Lower lobe of right lung (tissue), 2 donors: Measurements from ENCODE around the gene HPS4. TPM values are rescaled to one million over a fixed set of nuclear protein-coding genes. Genes with fewer than 3 reads are reported as not detected.

ENCODE experiments used
- ATAC-seq, 2 donors: fragments of 200-7000 bp; cut with Tn5 transposase; one replicate each; pipeline ENCODE4 v1.9.1; 2020 to 2022; ENCODE audit warnings: mild to moderate bottlenecking in 2 of 2, moderate library complexity in 2 of 2
- DNase-seq: peaks from one replicate; pipeline ENCODE4 v3.0.0-alpha.2; 2020
- H3K27ac ChIP-seq: fragments of 200-600 bp; one replicate; pipeline ENCODE4 v1.8.0; 2022
- H3K27me3 ChIP-seq: fragments of 200-600 bp; one replicate; pipeline ENCODE4 v1.8.0; 2022; ENCODE audit warnings: low read depth
- H3K36me3 ChIP-seq: fragments of 200-600 bp; one replicate; pipeline ENCODE4 v1.8.0; 2022; ENCODE audit warnings: mild to moderate bottlenecking
- H3K4me1 ChIP-seq: fragments of 200-600 bp; one replicate; pipeline ENCODE4 v1.8.0; 2022
- H3K4me3 ChIP-seq: fragments of 200-600 bp; one replicate; pipeline ENCODE4 v1.8.0; 2022; ENCODE audit warnings: mild to moderate bottlenecking
- H3K9me3 ChIP-seq: fragments of 200-600 bp; one replicate; pipeline ENCODE4 v1.8.0; 2022
- intact Hi-C: fragments of 100-400 bp; cut with DNase I; formaldehyde crosslinking; loops from one replicate; pipeline ENCODE4 v1.11.0; 2022
- total RNA-seq: library from RNA; stranded (reverse); fragmentation: NEBNext Ultra II Directional; extraction: Animal tissue kit (Norgen Biotek cat#: 25700); gene quantifications from one replicate; pipeline ENCODE4 v1.2.1, GENCODE V29; 2021
- TF ChIP-seq, protein P1 (sequence below): fragments of 200-600 bp; IDR thresholded peaks from one replicate; pipeline ENCODE4 v1.8.0; 2022; ENCODE audit warnings: antibody characterized with exemption, mild to moderate bottlenecking
- donor health status: DM: no; HTN: yes; CAD: no; lungs with severe emphysema.

The HPS4 gene
- total RNA-seq, 1 donor from 2014 or later, result 39.8 TPM

DNA sequence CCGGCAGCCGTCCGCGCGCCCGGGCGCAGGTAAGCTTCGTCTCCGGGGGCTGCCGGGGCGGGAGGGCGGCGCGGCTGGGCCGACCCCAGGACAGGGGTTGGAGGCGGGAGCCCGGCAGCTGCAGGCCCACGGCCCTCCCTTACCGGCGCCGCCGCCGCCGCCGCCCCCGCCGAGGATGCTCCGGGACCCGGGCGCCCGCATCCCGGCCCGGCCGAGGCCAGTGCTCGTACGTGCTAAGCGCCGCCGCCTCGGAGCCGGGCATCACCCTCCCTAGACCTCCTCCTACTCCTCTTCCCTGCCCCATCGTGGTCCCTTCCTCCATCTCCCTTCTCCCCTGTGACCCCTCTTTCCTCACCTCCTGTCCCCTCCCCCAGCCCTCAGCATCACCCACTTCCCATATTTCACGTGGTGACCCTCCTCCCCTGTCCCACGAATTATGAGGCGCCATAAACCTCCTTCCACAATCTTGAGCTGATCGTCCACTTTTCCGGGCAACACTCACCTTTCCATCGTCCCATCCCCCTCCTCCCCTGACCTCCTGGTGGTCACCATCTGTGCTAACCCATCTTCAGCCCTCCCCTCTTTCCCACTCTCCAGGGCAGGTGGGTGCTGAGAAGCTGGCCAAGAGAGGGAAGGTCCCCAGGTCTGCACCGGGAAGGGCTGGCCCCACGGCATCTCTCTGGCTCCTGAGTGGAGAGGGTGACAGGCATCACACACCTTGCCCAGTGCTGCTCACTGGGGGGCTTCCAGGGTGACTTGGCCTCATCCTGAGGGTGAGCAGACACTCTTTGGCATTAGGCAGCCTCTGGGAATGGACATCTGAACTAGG, 53.9 kb downstream of the HPS4 start:
- Histone ChIP-seq H3K36me3 (no peaks in the 10 kb centered on the region), H3K4me3 (peak overlapping the region; percentile 47), H3K27ac (no peak overlapping the region), H3K27me3 (no peaks in the 10 kb centered on the region), H3K4me1 (peaks cover 3% of the 10 kb centered on the region), H3K9me3 (no peaks in the 10 kb centered on the region)
- no peak for DNase-seq
- ATAC-seq, result peak in 1 of 2 donors; percentile 9
- intact Hi-C loops, result no loop called here
- TF ChIP-seq, protein P1, sequence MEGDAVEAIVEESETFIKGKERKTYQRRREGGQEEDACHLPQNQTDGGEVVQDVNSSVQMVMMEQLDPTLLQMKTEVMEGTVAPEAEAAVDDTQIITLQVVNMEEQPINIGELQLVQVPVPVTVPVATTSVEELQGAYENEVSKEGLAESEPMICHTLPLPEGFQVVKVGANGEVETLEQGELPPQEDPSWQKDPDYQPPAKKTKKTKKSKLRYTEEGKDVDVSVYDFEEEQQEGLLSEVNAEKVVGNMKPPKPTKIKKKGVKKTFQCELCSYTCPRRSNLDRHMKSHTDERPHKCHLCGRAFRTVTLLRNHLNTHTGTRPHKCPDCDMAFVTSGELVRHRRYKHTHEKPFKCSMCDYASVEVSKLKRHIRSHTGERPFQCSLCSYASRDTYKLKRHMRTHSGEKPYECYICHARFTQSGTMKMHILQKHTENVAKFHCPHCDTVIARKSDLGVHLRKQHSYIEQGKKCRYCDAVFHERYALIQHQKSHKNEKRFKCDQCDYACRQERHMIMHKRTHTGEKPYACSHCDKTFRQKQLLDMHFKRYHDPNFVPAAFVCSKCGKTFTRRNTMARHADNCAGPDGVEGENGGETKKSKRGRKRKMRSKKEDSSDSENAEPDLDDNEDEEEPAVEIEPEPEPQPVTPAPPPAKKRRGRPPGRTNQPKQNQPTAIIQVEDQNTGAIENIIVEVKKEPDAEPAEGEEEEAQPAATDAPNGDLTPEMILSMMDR, result no peak

DNA sequence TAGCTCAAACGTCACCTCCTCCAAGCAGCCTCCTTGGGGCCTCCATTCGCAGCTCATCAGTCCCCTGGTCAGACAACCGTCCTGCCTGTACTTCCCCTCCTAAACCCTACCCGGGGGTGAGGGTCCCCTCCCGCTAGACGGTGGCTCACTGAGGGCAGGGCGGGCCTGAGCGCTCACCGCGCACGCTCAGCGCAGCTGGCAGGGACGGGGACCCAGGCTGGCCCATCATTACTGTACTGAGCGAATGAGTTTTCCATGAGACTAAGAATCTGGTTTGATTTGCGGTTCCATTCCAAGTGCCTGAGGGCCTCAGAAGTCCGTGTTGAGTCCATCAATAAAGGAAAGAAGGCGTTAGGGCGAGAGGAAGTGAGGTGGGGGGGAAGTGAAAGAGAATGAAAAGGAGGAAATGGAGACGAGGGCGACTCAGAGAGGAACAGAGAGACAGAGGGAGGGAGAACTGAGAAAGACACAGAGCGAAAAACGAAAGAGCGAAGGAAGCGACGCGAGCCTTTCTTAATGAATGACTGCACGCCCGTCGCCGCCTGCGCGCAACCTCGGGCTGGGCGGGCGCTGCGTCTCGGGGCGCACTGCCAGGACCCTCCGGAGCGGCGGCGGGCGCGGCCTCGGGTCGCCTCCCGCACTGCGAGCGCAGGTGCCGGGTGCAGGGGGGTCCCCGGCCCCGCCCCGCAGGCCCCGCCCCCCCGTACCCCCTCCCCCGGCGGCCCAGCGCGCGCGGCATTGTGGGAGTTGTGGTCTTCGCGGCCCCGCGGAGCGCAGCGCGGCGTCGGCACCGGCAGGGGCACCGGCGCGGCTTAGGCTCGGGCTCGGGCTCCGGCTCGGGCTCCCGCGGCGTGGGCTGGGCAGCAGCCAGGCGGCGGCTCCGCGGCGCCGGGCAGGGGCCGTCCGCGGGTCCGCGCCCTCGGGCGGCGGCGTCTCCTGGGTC, 54.8 kb downstream of the HPS4 start, which contains the start of gene ASPHD2:
Gene ASPHD2 (plus strand): TSS at position 746 of the 943 bp plus-strand sequence. CDS start 4,356 bp downstream, outside the sequence.
- DNase-seq, result peak; percentile 76
- Histone ChIP-seq H3K9me3 (no peaks in the 10 kb centered on the region), H3K36me3 (no peaks in the 10 kb centered on the region), H3K27me3 (no peaks in the 10 kb centered on the region), H3K27ac (peak within 1 kb of the TSS; percentile 78), H3K4me3 (peak within 1 kb of the TSS; percentile 57), H3K4me1 (peaks cover 3% of the 10 kb centered on the region)
- intact Hi-C loops, result no loop called here
- TF ChIP-seq, protein P1, result no peak
- ATAC-seq, result peak; percentile 91 to 92

DNA sequence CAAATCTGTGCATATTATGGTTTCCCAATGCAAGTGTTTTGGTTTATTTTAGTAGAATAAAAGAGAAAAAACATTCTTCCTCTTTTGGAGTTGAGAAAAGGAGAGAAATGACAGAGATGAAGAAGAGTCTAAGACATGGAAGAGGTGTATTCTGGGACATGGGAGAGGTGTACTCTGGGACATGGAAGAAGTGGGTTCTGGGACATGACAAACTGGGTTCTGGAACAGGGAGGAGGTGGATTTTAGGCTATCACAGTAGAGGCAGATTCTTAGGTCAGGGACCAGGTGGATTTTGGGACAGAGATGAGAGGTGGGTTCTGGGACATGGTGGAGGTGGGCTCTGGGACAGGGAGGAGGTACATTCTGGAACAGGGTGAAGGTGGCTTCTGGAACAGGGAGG, 56.7 kb downstream of the HPS4 start:
- H3K36me3 ChIP-seq, result no peaks in the 10 kb centered on the region
- TF ChIP-seq, protein P1, result no peak
- no peak overlapping the region for H3K4me3 ChIP-seq
- DNase-seq, result no peak
- no peak for ATAC-seq
- H3K27me3 ChIP-seq, result no peaks in the 10 kb centered on the region
- intact Hi-C loops, result no loop called here
- H3K4me1 ChIP-seq, result peaks cover 3% of the 10 kb centered on the region
- H3K9me3 ChIP-seq, result peaks cover 8% of the 10 kb centered on the region
- H3K27ac ChIP-seq, result no peak overlapping the region

DNA sequence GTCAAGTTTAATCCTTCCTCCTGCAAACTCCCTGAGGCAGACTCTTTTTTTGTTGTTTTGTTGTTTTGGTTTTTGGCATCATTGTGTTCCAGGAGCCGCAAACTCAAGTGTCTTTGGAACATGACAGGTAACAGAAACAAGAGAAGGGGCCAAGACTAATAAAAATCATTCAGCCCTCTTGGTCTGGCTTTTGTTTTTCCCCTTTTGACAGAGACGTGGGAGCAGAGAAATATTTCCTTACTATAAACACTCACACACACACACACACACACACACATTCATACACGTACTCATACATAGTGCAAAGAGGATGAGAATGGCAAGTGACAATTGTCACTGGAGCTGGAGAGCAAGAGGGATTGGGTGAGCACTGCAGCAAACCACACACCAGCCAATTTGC, 65.0 kb downstream of the HPS4 start:
- H3K36me3 ChIP-seq, result no peaks in the 10 kb centered on the region
- H3K4me1 ChIP-seq, result no peaks in the 10 kb centered on the region
- intact Hi-C loops, result no loop called here
- no peak for DNase-seq
- H3K27ac ChIP-seq, result no peak overlapping the region
- ATAC-seq, result no peak
- no peak overlapping the region for H3K4me3 ChIP-seq
- H3K9me3 ChIP-seq, result peaks cover 8% of the 10 kb centered on the region
- TF ChIP-seq, protein P1, result no peak
- H3K27me3 ChIP-seq, result peaks cover 5% of the 10 kb centered on the region

DNA sequence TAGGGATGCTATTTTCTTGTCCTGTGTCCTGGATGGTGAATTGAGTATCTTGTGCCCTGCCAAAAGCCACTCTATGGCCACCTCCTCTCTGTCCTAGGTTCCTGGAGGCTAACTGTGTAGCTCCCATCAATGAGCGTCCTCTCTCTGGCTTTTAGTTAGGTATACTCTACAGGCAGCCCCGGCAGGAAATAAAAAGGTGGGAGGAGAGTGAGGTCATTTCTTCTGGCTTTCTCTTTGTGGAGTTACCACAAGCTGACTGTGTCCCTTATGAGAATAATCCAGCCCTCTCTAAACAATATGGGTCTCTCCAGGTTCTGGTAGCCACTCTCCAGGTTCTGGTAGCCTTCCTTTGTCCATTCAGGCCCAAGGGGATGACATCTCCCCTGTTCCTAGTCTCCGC, 66.2 kb downstream of the HPS4 start:
- Histone ChIP-seq H3K4me3 (no peak overlapping the region), H3K27ac (no peak overlapping the region), H3K9me3 (no peaks in the 10 kb centered on the region), H3K36me3 (no peaks in the 10 kb centered on the region), H3K27me3 (peaks cover 5% of the 10 kb centered on the region), H3K4me1 (no peaks in the 10 kb centered on the region)
- ATAC-seq (no peak), DNase-seq (no peak)
- TF ChIP-seq, protein P1, result no peak
- intact Hi-C loops, result no loop called here
